GM19328 (cell line): ENCODE measurements around the gene BLTP3B.
"Not testable (repeated sequence)": the region's sequence is repeated elsewhere in the genome, so short reads cannot be mapped to it uniquely, and the experiment has no call there.

Source experiments
- ATAC-seq: cut with Tn5 transposase; IDR thresholded peaks from one replicate; pipeline ENCODE4 v1.9.1; 2021; ENCODE audit warnings: mild to moderate bottlenecking, moderate library complexity; ENCODE audit not compliant: unreplicated experiment

The BLTP3B gene, protein sequence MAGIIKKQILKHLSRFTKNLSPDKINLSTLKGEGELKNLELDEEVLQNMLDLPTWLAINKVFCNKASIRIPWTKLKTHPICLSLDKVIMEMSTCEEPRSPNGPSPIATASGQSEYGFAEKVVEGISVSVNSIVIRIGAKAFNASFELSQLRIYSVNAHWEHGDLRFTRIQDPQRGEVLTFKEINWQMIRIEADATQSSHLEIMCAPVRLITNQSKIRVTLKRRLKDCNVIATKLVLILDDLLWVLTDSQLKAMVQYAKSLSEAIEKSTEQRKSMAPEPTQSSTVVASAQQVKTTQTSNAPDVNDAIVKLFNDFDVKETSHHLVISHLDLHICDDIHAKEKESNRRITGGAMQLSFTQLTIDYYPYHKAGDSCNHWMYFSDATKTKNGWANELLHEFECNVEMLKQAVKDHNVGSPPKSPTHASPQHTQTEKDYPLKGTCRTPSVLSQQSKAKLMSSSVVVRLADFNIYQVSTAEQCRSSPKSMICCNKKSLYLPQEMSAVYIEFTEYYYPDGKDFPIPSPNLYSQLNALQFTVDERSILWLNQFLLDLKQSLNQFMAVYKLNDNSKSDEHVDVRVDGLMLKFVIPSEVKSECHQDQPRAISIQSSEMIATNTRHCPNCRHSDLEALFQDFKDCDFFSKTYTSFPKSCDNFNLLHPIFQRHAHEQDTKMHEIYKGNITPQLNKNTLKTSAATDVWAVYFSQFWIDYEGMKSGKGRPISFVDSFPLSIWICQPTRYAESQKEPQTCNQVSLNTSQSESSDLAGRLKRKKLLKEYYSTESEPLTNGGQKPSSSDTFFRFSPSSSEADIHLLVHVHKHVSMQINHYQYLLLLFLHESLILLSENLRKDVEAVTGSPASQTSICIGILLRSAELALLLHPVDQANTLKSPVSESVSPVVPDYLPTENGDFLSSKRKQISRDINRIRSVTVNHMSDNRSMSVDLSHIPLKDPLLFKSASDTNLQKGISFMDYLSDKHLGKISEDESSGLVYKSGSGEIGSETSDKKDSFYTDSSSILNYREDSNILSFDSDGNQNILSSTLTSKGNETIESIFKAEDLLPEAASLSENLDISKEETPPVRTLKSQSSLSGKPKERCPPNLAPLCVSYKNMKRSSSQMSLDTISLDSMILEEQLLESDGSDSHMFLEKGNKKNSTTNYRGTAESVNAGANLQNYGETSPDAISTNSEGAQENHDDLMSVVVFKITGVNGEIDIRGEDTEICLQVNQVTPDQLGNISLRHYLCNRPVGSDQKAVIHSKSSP (N-terminal part only)

DNA sequence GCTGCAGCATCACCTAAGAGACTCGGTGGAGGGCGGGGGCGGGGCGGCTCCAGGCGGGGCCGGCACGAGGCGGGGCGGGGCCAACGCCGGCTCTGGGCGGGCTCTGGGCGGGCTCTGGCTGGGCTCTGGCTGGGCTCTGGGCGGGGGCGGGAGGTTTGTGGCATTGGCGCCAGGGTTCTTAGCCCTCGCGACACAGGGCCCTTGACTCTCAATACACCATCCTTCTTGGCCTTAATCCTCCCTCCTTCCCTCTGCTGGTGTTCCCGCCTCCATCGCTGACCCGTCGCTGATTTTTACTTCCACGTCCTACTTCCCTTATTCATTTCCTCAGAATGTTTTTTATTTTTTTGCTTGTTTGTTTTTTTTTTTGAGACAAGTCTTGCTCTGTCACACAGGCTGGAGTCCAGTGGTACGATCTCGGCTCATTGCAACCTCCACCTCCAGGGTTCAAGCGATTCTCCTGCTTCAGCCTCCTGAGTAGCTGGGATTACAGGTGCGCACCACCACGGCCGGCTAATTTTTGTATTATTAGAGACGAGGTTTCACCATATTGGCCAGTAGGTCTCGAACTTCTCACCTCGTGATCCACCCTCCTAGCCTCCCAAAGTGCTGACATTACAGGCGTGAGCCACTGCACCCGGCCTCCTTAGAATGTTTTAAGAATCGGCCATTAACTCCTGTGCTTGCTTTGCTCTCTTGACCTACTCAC is at the start of gene BLTP3B:
BLTP3B (minus strand) TSS at position 24 of the 709 bp plus-strand sequence. CDS start 239 bp downstream, outside the sequence.
- peak; percentile 73 for ATAC-seq

DNA sequence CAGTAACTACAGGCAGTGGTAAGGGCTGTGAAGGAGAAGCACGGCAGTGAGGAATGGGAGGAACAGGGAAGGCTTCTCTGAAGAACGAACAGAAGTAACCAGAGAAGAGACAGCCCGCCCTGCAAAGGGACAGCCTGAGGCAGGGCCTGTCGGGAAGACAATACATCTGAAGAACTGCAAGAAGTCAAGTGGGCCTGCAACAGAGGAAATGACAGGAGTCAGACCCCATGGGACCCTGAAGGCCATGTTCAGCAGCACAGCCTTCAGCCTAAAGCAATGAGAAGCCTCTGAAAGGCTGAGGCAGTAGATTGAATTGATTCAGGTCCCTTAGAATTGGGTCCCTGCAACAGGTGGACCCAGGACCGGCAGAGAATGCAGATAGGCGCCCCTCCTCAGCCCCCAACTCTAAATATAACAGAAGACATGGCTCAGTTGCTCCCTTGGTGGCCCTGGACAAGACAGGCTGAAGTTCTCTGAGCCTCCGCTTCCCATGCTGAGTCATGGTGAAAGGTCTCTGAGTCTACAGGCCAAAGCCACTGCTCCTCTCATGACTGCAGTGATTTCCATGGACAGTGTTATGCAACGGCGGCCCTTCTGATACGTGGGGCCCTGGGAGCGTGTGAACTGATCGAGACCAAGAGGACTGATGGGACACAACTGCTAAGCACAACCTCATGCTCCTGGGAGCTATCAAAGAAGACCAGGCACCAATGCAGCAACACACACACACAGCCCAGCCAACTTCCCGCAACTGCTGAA is 47.1 kb upstream of the BLTP3B start:
- no peak for ATAC-seq

DNA sequence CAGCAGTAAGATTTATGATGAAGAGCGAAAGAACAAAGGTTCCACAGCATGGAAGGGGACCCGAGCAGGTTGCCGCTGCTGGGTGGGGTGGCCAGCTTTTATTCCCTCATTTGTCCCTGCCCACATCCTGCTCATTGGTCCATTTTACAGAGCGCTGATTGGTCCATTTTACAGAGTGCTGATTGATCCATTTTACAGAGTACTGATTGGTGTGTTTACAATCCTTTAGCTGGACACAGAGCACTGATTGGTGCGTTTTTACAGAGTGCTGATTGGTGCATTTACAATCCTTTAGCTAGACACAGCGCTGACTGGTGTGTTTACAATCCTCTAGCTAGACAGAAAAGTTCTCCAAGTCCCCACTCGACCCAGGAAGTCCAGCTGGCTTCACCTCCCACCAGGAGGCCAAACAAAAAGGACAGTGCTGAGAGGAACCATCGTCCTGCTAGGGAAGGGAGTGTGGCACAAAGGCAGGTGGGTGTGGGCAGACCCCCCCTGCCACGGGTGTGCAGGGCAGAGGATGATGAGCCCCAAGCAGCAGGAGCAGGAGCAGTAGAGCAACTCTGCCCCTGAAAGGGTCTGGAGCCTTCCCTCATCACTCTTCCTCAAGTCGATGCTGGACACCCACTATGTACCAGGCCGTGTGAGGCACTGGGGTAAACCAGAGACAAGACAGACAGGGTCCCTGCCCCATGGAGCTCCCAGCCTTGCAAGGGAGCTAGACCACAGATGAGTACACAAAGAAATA is 46.4 kb upstream of the BLTP3B start:
- not testable (repeated sequence) for ATAC-seq

DNA sequence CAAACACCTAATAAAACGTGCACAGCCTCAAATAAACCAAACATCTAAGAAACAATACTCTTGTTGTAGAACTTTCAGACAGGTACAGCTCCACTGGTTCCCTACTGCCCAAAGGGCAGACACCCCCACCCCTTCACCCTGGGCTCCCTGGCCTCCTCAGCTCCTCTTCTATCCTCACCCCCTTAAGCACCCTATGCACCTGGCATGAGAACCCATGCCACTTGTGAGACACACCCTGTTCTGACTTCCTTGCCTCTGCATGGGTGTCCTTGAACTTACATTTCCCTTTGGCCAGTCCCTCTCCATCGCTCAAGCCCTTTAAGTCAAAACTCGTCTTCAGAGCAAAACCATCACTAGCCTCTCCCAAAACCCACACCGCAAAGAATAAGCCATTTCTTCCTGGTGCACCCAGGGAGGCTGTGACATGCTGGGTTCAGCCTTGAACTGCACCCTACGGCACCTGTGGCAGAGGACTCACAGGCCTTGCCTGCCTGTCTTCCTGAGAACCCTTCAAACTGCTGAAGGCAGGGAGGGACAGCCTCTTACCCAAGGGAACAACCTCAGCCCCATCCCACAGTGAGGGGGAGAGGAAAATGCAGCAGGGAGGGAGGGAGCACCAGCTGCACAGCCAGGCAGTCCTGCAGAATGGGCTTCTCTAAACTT is 45.3 kb upstream of the BLTP3B start:
- no peak for ATAC-seq

DNA sequence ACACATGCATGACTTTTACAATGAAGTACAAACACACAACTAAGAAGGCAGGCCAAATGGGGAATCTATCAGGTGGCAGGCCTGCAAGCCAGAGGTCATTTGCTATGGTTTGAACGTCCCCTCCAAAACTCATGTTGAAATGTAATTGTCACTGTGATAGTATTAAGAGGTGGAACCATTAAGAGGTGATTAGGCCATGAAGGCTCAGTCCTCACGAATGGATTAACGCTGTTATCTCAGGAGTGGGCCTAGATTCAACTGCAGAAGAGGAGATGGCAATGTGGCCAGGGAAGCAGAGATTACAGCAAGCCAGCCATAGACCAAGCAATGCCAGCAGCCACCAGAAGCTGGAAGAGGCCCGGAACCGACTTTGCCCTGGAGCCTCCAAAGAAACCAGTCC is 44.4 kb upstream of the BLTP3B start:
- no peak for ATAC-seq

DNA sequence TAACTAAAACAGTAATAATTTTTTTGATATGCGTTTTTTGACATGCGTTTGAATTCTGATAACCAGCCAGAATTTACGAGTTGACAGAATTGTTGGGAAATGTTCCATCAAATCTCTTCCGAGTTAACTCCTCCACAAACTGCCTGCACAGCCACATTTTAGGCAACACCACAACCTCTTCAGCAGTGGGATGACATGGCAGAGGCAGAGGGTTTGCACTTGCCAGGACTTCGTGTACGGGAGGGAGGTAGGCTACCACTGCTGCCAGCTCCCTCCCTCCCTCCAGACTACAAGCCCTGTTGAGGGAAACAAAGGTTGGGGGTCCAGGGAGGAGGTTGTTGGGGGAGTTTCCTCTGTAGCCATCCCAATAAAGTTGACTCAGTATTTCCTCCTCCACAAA is 43.4 kb upstream of the BLTP3B start:
- ATAC-seq = no peak

DNA sequence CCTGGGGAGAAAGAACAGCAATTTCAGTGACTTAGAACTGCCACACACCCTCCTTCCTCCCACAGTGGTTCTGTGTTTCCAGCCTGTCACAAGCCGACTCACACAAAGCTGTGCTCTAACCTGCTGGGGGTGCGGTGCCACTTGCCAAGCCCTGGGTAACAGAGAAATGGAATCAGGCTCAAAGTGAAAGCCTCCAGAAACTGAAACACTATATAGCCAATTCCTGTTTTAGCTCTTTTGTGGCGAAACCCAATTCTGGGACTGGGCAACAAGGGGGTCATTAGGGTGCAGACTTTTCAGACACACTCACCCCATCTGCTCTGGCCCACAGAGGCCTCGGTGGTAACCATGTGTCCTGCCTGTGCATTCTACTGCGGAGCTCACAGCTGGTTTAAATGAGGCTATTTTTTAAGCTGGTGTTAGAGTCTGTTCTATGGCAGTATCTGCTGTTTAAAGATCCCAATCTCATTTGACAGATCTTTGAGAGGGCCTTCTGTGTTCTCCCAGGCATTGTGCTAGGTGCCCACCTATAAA is 42.8 kb upstream of the BLTP3B start:
- no peak for ATAC-seq

DNA sequence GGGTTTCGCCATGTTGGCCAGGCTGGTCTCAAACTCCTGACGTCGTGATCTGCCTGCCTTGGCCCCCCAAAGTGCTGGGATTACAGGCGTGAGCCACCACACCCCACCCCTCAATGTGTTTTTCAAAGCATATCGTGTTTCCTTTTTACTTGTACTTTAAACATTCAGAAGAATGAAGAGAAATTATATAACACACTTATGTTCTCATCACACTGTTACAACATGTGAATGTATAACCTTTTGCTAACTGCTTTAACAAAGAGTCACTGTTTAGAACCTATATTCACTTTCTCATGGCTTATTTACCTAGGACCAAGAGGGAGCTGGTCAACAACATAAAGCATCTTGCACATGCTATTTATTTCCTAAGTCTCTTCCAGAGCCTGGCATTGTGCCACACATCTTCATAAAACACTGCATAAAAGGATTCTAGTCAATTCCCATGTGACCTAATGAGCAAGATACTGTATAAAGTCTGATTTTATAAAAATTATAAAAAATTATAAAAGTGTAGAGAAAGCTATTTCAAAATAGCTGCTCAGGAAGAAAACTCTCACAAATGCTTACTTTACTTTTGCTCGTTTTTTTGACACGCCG is 42.0 kb upstream of the BLTP3B start:
- ATAC-seq = no peak

DNA sequence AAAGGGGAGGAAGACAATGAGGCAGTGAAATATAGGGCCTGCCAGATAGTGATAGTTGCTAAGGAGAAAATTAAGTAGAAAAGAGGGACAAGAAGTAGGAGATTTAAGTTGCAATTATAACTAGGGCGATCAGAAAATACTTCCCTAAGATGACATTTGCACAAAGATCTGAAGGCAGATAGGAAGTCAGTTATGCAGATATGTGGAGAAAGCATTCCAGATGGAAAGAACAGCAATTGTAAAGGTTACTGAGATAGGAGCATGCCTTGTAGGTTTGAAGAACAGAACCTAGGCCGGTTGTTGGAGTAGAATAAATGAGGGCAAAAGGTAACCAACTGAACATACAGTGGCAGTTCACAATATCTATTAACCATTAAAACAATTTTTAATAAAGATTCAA is 36.6 kb upstream of the BLTP3B start:
- no peak for ATAC-seq

DNA sequence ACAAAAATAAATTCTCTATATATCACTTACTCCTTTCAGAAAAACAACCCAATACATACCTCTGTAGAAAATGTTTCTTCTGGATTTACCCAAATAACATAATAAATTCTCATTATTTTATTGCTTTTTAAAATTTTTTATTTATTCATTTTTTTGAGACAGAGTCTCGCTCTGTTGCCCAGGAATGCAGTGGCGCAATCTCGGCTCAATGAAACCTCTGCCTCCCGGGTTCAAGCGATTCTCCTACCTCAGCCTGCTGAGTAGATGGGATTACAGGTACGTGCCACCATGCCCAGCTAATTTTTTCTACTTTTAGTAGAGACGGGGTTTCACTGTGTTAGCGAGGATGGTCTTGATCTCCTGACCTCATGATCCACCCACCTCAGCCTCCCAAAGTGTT is 33.8 kb upstream of the BLTP3B start:
- not testable (repeated sequence) for ATAC-seq

DNA sequence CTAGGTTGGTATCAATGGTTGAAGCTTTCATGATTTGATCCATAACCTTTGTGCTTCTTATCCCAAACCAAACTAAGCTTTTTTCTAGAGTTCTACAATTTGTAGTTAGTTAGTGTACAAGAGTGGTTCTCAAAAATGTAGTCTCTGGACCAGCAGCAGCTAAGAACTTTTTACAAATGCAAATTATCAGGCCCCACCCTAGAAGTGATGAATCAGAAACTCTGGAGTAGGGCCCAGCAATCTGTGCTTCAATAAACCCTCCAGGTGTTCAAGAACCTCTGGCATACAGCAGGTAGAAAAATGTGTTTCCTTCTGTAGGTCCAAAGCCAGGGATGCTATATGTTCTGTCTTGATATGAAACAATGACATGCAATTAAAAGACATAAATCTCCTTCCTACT is 31.8 kb upstream of the BLTP3B start:
- ATAC-seq = no peak

DNA sequence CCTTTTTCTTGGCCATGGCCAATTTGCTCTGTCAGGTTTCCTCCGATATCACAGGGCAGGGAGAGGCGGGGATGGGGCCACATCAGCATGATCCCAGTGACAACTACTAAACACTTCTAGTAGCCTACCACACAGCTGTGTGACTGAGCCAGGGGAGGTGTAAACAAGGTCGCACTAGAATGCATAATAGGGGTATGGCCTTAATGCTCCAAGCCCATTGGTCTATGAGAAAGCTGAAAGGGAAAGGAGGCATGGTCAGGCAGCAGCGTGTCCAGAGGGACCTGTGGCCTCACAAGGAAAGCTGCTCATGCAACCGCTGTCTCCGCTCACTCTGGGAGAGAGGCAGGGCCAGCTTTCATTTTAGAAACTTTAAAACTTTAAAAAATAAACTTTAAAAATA is 30.4 kb upstream of the BLTP3B start:
- no peak for ATAC-seq

DNA sequence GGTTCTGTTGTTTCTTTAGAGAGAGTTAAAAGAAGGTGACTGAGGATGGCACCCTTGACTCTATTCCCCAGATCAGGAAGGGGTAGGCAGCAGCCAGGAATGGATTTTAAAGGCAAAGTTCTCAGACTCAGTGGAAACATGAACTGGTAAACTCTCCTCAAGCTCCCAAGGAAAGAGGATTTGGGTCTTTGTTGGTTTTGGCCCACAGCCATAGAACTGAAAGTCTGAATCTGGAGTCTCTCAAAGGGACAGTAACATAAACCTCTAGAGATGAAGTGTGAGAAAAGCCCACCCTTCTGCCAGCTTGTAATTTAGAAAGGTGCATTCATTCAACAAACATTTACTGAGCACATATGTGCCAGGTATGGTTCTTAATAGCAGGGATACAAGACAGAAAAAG is 28.6 kb upstream of the BLTP3B start:
- no peak for ATAC-seq

DNA sequence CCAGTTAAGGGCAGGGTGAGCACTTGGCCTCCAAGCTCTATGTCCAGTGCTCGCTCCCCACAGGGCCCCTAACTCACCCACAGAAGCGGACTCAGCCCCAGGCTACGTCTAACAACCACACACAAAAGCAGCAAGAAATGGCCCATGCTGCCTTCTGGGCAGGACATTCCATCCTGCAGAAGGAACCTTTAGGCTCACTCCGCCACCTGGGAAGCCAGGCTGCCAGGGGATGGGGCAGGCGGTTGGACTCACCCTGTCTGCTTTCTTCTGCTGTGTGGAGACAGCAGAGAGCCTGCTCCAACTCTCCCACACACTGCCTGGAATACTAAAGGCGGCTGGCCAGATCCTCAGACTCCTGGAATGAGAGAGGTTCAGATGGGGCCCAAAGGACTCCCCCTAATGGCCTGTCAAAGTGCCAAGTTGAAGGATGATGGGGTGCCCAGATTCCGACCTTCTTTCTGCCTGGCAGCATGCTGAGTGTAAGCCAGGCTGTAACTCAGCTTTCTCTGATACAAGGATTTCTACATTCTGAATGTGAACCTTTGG is 27.7 kb upstream of the BLTP3B start:
- ATAC-seq = no peak

DNA sequence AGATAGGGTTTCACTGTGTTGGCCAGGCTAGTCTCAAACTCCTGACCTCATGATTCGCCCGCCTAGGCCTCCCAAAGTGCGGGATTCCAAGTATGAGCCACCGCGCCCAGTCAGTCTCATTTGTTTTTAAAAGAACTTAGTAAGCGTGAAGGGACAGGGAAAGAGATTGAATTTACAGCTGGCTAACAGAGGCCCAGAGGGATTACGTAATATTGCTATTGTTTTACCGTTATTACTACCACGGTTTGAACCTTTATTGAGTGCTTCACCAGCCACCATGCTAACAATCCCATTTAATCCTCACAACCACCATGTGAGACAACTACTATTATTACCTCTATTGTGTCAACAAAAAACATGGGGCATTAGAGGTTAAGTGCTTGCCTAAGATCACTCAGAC is 26.7 kb upstream of the BLTP3B start:
- ATAC-seq = no peak

DNA sequence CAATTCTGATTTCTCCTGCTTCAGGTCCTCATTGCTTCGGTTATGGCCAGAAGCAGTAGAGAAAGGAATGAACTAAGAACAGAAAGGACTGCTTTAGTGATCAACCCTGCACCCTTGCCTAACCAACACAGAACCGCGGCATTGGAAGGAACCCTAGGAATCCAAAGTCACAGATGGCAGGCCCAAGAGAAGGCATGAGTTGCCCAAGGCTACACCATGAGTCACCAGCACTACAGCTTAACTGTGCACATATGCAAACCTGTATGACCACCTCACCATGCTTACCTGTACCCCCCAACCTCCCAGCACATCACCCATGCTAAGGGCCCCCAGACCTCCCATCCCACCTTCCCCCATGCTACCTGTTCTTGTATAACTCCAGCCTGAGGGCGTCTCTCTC is 25.9 kb upstream of the BLTP3B start:
- no peak for ATAC-seq

DNA sequence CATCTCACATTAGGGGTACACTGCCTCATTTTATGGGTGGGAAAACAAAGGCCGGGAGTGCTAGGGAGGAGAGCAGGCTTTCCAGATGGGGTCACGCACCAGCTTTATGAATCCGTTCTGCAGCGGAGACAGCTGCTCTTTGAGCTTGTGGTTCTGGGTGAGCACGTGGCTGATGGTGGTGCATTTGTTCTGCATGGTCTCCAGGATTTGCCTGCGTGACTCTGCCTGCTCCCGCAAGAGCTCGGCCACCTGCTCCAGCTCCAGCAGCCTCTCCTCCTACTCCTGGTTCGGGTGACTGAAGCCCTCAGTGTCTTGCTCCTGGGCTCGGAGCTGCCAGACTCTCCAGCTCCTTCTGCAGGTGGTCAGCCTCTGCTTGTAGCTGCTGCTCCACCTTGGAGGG is 23.6 kb upstream of the BLTP3B start:
- ATAC-seq = no peak

DNA sequence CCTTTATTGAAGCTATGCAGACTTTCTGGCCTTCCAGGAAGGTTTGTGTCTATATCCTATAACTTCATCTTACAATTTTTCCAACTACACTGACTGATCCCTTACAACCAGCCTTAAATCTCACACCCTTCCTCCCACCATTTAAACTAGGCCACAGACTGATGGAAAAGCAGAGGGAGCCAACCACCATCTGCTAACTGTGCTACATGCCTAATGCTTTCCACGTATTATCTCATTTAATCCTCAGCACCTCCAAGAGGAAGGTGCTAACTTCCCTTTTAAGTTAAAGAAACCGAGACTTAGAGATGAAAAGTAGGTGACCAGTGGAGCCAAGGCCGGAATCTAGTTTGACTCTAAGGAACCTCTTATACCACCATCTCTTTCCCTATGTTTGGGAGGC is 22.7 kb upstream of the BLTP3B start:
- ATAC-seq = no peak
